GM19351 (cell line): ENCODE measurements around the gene RHOU.

Source experiments
- ATAC-seq: cut with Tn5 transposase; IDR thresholded peaks from one replicate; pipeline ENCODE4 v1.9.1; 2021; ENCODE audit warnings: mild to moderate bottlenecking, moderate library complexity; ENCODE audit not compliant: unreplicated experiment

RHOU gene

GRCh38 chr1:228736844-228737445 is 1.7 kb downstream of the RHOU start:
- ATAC-seq, result no peak

- no peak for ATAC-seq
Measured at GRCh38 chr1:228737601-228738041, 2.3 kb downstream of the RHOU start.

GRCh38 chr1:228739826-228740225 is 4.5 kb downstream of the RHOU start:
- ATAC-seq, result no peak

- no peak for ATAC-seq
Measured at GRCh38 chr1:228740543-228741317, 5.5 kb downstream of the RHOU start.

GRCh38 chr1:228742281-228742860 is 7.1 kb downstream of the RHOU start:
- no peak for ATAC-seq

GRCh38 chr1:228743405-228743804 is 8.1 kb downstream of the RHOU start:
- ATAC-seq, result no peak

GRCh38 chr1:228744356-228744755 is 9.1 kb downstream of the RHOU start:
- no peak for ATAC-seq

GRCh38 chr1:228744918-228745317 is 9.6 kb downstream of the RHOU start:
- no peak for ATAC-seq

- ATAC-seq, result no peak
Measured at GRCh38 chr1:228745497-228745896, 10.2 kb downstream of the RHOU start.

- ATAC-seq, result no peak
Measured at GRCh38 chr1:228747301-228747935, 12.1 kb downstream of the RHOU start.

- ATAC-seq, result no peak
Measured at GRCh38 chr1:228748029-228748428, 12.8 kb downstream of the RHOU start.

GRCh38 chr1:228748431-228748830 is 13.2 kb downstream of the RHOU start:
- no peak for ATAC-seq

- no peak for ATAC-seq
Measured at GRCh38 chr1:228749765-228750164, 14.5 kb downstream of the RHOU start.

- no peak for ATAC-seq
Measured at GRCh38 chr1:228750915-228751314, 15.6 kb downstream of the RHOU start.

- no peak for ATAC-seq
Measured at GRCh38 chr1:228751360-228752098, 16.2 kb downstream of the RHOU start.

GRCh38 chr1:228752258-228752657 is 17.0 kb downstream of the RHOU start:
- ATAC-seq, result no peak

GRCh38 chr1:228752675-228753265 is 17.5 kb downstream of the RHOU start:
- no peak for ATAC-seq

- ATAC-seq, result no peak
Measured at GRCh38 chr1:228753287-228753686, 18.0 kb downstream of the RHOU start.

GRCh38 chr1:228753786-228754360 is 18.6 kb downstream of the RHOU start:
- no peak for ATAC-seq

- no peak for ATAC-seq
Measured at GRCh38 chr1:228754646-228755268, 19.5 kb downstream of the RHOU start.
